ENCODE data around the gene CLNK.
A peak's percentile ranks its signal among the peaks of the same experiment; 100 is the strongest.

Gene CLNK

GRCh38 chr4:10577508-10578426 lies 106.8 kb downstream of the CLNK start:
- Histone ChIP-seq H3K27me3 (ENCODE audit: control insufficient read depth, low read length) (no peaks in the 10 kb centered on the region), H3K4me3 (ENCODE audit: low read length) (peak overlapping the region; percentile 21), H3K4me2 (ENCODE audit: low read length) (peak overlapping the region; percentile 52), H3K9me3 (ENCODE audit: control insufficient read depth, insufficient read depth, low read length) (no peaks in the 10 kb centered on the region), H3F3A (ENCODE audit: control insufficient read depth, insufficient read depth) (no peaks in the 10 kb centered on the region), H3K36me3 (ENCODE audit: control insufficient read depth, low read length) (no peaks in the 10 kb centered on the region), H4K20me1 (ENCODE audit: control insufficient read depth, insufficient read depth, low read depth, low read length) (no peaks in the 10 kb centered on the region), H3K9me2 (replicated peaks; ENCODE audit: control insufficient read depth, low read length) (no peaks in the 10 kb centered on the region), H3K79me2 (ENCODE audit: control insufficient read depth, low read length) (no peaks in the 10 kb centered on the region), H3K27ac (ENCODE audit: low read depth, low read length) (peak overlapping the region; percentile 53), H3K4me1 (ENCODE audit: control insufficient read depth, low read length) (peaks cover 51% of the 10 kb centered on the region)
- no peak for TF ChIP-seq EZH2phosphoT487 (IDR thresholded peaks at IDR 0.05; ENCODE audit: borderline replicate concordance, low read length)
- no peak for TF ChIP-seq CTCF (IDR thresholded peaks at IDR 0.05; ENCODE audit: low read depth, low read length, poor library complexity, severe bottlenecking)

GRCh38 chr4:10577018-10577417 lies 107.5 kb downstream of the CLNK start:
- Histone ChIP-seq H3F3A (ENCODE audit: control insufficient read depth, insufficient read depth) (no peaks in the 10 kb centered on the region), H3K4me3 (ENCODE audit: low read length) (peak overlapping the region; percentile 21), H3K4me2 (ENCODE audit: low read length) (peak overlapping the region; percentile 52), H3K27me3 (ENCODE audit: control insufficient read depth, low read length) (no peaks in the 10 kb centered on the region), H4K20me1 (ENCODE audit: control insufficient read depth, insufficient read depth, low read depth, low read length) (no peaks in the 10 kb centered on the region), H3K79me2 (ENCODE audit: control insufficient read depth, low read length) (no peaks in the 10 kb centered on the region), H3K9me3 (ENCODE audit: control insufficient read depth, insufficient read depth, low read length) (no peaks in the 10 kb centered on the region), H3K9me2 (replicated peaks; ENCODE audit: control insufficient read depth, low read length) (no peaks in the 10 kb centered on the region), H3K36me3 (ENCODE audit: control insufficient read depth, low read length) (no peaks in the 10 kb centered on the region), H3K27ac (ENCODE audit: low read depth, low read length) (peak overlapping the region; percentile 53), H3K4me1 (ENCODE audit: control insufficient read depth, low read length) (peaks cover 51% of the 10 kb centered on the region)
- TF ChIP-seq EZH2phosphoT487 (IDR thresholded peaks at IDR 0.05; ENCODE audit: borderline replicate concordance, low read length) (no peak), CTCF (IDR thresholded peaks at IDR 0.05; ENCODE audit: low read depth, low read length, poor library complexity, severe bottlenecking) (no peak)

- no peaks in the 10 kb centered on the region for H3K36me3 ChIP-seq (ENCODE audit: control insufficient read depth, low read length)
- no peaks in the 10 kb centered on the region for H3K79me2 ChIP-seq (ENCODE audit: control insufficient read depth, low read length)
Observed at GRCh38 chr4:10576236-10576635, 108.3 kb downstream of the CLNK start.

More at GRCh38 chr4:10576236-10576635, 108.3 kb downstream of the CLNK start:
- H3K4me2 ChIP-seq (ENCODE audit: low read length): peak overlapping the region; percentile 52; the same call in 1 of the 2 replicates
- H3K27me3 ChIP-seq (ENCODE audit: control insufficient read depth, low read length): no peaks in the 10 kb centered on the region
- H3F3A ChIP-seq (ENCODE audit: control insufficient read depth, insufficient read depth): no peaks in the 10 kb centered on the region
- H3K27ac ChIP-seq (ENCODE audit: low read depth, low read length): no peak overlapping the region
- H3K4me3 ChIP-seq (ENCODE audit: low read length): no peak overlapping the region
- peaks cover 46% of the 10 kb centered on the region for H3K4me1 ChIP-seq (ENCODE audit: control insufficient read depth, low read length)
- no peak for TF ChIP-seq EZH2phosphoT487 (IDR thresholded peaks at IDR 0.05; ENCODE audit: borderline replicate concordance, low read length)
- TF ChIP-seq CTCF (IDR thresholded peaks at IDR 0.05; ENCODE audit: low read depth, low read length, poor library complexity, severe bottlenecking): no peak
- H3K9me2 ChIP-seq (replicated peaks; ENCODE audit: control insufficient read depth, low read length): no peaks in the 10 kb centered on the region
- H4K20me1 ChIP-seq (ENCODE audit: control insufficient read depth, insufficient read depth, low read depth, low read length): no peaks in the 10 kb centered on the region
- H3K9me3 ChIP-seq (ENCODE audit: control insufficient read depth, insufficient read depth, low read length): no peaks in the 10 kb centered on the region

All from DOHH2 (cell line).